Ishikawa (cell line): ENCODE data around the gene PRCP.

Source experiments
- CEBPB ChIP-seq: IDR thresholded peaks from 2 replicates; pipeline ENCODE4 v1.6.1; 2012
- EGR1 ChIP-seq: IDR thresholded peaks from 2 replicates; pipeline ENCODE4 v1.6.1; 2012
- EP300 ChIP-seq: IDR thresholded peaks from 2 replicates; pipeline ENCODE4 v1.6.1; 2012; ENCODE audit warnings: borderline replicate concordance
- FOXM1 ChIP-seq: IDR thresholded peaks from 2 replicates; pipeline ENCODE4 v1.6.1; 2012; ENCODE audit warnings: low read depth, borderline replicate concordance
- MAX ChIP-seq: IDR thresholded peaks from 2 replicates; pipeline ENCODE4 v1.6.1; 2012
- NFIC ChIP-seq: IDR thresholded peaks from 2 replicates; pipeline ENCODE4 v1.6.1; 2012
- RAD21 ChIP-seq: IDR thresholded peaks from 2 replicates; pipeline ENCODE4 v1.6.1; 2012; ENCODE audit warnings: low read depth
- REST ChIP-seq: IDR thresholded peaks from 2 replicates; pipeline ENCODE4 v1.6.1; 2012; ENCODE audit warnings: low read depth, mild to moderate bottlenecking
- TCF12 ChIP-seq: IDR thresholded peaks from 2 replicates; pipeline ENCODE4 v1.6.1; 2012; ENCODE audit warnings: low read depth
- YY1 ChIP-seq: IDR thresholded peaks from 2 replicates; pipeline ENCODE4 v1.6.1; 2012; ENCODE audit warnings: low read depth

- no peak for TF ChIP-seq EP300
- TF ChIP-seq TCF12, result no peak
- no peak for TF ChIP-seq YY1
- no peak for TF ChIP-seq RAD21
- TF ChIP-seq CEBPB, result no peak
- no peak for TF ChIP-seq FOXM1
- no peak for TF ChIP-seq MAX
- TF ChIP-seq NFIC, result no peak
- no peak for TF ChIP-seq REST
- TF ChIP-seq EGR1, result no peak
These were observed 108.5 kb downstream of the PRCP start for GRCh38 chr11:82791779-82792178.
